GM06990 (cell line): ENCODE results near the gene ZNF341.

ENCODE experiments used
- DNase-seq: peaks from one replicate; pipeline ENCODE4 v3.0.0-alpha.2; 2011; ENCODE audit not compliant: insufficient read length; ENCODE audit errors: extremely low read depth
- H3K27me3 ChIP-seq: replicated peaks from 2 replicates; pipeline ENCODE4 v1.6.0; 2011; ENCODE audit warnings: low read length; ENCODE audit not compliant: control insufficient read depth, insufficient read depth
- H3K36me3 ChIP-seq: 2 replicates; pipeline ENCODE4 v1.5.1; 2011; ENCODE audit warnings: low read length; ENCODE audit not compliant: control insufficient read depth, insufficient read depth
- H3K4me3 ChIP-seq: replicated peaks from 2 replicates; pipeline ENCODE4 v1.5.1; 2011; ENCODE audit warnings: low read depth, mild to moderate bottlenecking, control low read depth, low read length
- CTCF ChIP-seq: IDR thresholded peaks from 2 replicates; pipeline ENCODE4 v1.5.1; 2011; ENCODE audit warnings: low read length, control low read depth, mild to moderate bottlenecking, inconsistent platforms; ENCODE audit not compliant: insufficient read depth, poor library complexity, severe bottlenecking

ZNF341 gene

GRCh38 chr20:33787253-33787891, 55.6 kb downstream of the ZNF341 start:
- TF ChIP-seq CTCF, result no peak
- Histone ChIP-seq H3K36me3 (peaks cover 2% of the 10 kb centered on the region; the same call in 1 of the 2 replicates), H3K4me3 (no peak overlapping the region), H3K27me3 (no peaks in the 10 kb centered on the region)
- no peak for DNase-seq

GRCh38 chr20:33788351-33789049, 56.7 kb downstream of the ZNF341 start:
- TF ChIP-seq CTCF, result no peak
- Histone ChIP-seq H3K4me3 (no peak overlapping the region), H3K36me3 (peaks cover 2% of the 10 kb centered on the region; the same call in 1 of the 2 replicates), H3K27me3 (no peaks in the 10 kb centered on the region)
- no peak for DNase-seq

GRCh38 chr20:33789109-33789857, 57.5 kb downstream of the ZNF341 start:
- no peaks in the 10 kb centered on the region for H3K27me3 ChIP-seq
- TF ChIP-seq CTCF, result no peak
- DNase-seq, result no peak
- H3K36me3 ChIP-seq, result peaks cover 2% of the 10 kb centered on the region; the same call in 1 of the 2 replicates
- no peak overlapping the region for H3K4me3 ChIP-seq

GRCh38 chr20:33789858-33790182, 58.0 kb downstream of the ZNF341 start:
- H3K4me3 ChIP-seq, result no peak overlapping the region
- H3K36me3 ChIP-seq, result peaks cover 2% of the 10 kb centered on the region; the same call in 1 of the 2 replicates
- no peak for DNase-seq
- TF ChIP-seq CTCF, result no peak
- no peaks in the 10 kb centered on the region for H3K27me3 ChIP-seq

- no peaks in the 10 kb centered on the region for H3K27me3 ChIP-seq
- DNase-seq, result no peak
- H3K4me3 ChIP-seq, result no peak overlapping the region
- H3K36me3 ChIP-seq, result peaks cover 2% of the 10 kb centered on the region; the same call in 1 of the 2 replicates
- TF ChIP-seq CTCF, result no peak
These were observed 58.8 kb downstream of the ZNF341 start for GRCh38 chr20:33790566-33790965.
